Activated CD4-positive, CD25-positive, alpha-beta regulatory T cell (primary cell): Measurements from ENCODE around the gene ZNF112.
"Not testable (repeated sequence)": the region's sequence is repeated elsewhere in the genome, so short reads cannot be mapped to it uniquely, and the experiment has no call there.

Experiments
- DNase-seq, 4 experiments: peaks; one replicate each; lab custom pipeline; 2025; lab: John Stamatoyannopoulos, UW

ZNF112 gene

DNA sequence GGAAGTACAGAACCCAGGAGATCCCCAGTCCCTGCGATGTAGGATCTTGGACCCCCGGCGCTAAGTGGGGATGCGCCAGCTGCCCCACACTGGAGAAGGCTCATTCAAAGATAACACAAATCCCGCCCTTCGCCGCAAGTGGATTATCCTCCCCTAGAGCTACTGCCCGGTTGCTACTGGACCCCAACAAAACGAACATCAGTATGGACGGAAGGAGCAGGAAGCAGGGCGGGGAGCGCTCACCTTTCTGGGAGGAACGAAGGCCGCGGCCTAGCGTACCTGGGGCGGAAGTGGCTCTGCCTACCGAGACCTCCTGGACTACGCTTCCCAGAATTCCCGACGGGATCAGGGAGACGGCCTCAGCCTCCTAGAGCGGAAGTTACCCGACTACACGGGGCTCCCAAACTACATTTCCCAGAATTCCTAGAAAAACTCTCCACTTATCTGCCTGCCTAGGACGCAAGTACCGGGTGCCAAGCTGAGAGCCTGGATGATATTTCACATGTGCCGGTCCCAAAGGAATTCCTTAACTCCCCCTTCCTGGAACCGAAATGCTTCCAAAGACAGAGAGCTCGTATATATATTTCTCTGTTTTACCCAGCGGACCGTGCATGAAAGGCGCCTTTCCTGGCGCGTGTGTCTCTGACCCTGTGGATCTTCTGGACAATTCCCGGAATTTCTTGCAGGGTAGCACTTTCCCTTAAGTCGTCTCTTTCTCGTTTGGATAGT is at the start of gene ZNF112:
TSS of gene ZNF112 (minus strand) at position 298 of the 729 bp plus-strand sequence. CDS start 16,141 bp downstream, outside the sequence.
- DNase-seq = peak in 1 of 4 experiments; percentile 4

DNA sequence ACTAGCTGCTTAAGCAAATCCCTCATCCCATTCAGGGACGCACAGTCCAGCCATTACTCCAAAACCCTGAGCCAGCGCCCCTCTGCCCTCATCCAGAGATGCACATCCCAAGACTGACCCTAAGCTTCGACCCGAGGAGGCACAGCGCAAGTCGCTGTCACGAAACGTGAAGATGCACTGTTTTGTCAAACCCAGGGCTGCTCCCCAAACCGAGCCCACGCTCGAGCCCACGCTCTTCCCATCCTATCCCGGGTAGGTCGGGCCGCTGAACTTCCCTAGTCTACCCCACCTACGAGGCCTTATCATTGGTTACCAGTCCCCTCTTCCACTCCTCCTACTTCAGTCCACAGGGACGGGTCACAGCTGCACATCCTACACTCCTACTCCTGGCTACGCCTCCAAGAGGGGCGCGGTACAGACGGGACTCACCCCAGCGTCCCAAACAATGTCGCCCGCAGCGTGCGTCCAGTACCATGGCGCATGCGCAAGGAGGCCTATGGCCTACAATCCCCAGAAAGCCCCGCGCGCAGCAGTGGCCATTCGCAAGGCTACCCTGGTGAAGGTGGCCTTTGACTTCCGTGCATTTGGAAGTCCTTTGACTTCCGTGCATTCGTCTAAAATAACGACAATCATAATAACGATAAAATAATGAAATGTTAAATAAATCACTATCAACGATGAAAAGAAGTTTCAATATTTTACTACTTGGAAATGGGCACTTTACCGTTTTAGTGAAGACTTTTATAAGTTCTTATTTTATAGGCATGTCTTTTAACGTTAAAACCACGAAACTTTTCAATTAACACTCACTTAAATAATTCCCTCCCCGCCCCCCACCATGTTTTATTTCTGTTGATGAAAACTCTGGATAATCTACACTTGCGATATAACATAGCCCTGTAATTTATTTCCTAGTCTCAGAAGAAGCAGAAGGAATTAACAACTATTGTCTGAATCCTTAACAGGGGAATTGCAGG is 44.9 kb upstream of the ZNF112 start, which contains the start of gene ZNF285:
TSS of gene ZNF285 (minus strand) at position 470 of the 977 bp plus-strand sequence. CDS start 4,395 bp downstream, outside the sequence.
- no peak for DNase-seq

DNA sequence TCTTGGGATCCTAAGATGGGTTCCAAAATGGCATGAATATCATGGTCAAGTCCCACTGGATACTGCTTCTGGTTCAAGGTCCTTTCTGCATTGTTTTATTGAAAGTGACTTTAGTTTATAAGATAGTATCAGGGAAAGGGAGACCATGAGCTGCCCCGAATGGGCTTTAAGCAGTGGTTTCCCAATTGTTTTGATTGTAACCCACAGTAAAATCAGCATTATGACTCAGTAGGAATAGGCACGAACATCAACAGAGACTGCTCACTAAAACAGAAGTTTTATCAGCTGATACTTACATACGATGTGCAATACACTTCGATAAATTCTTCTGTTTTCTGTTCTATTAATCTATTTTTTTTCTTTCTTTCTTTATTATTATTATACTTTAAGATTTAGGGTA is 32.8 kb upstream of the ZNF112 start:
- not testable (repeated sequence) for DNase-seq

DNA sequence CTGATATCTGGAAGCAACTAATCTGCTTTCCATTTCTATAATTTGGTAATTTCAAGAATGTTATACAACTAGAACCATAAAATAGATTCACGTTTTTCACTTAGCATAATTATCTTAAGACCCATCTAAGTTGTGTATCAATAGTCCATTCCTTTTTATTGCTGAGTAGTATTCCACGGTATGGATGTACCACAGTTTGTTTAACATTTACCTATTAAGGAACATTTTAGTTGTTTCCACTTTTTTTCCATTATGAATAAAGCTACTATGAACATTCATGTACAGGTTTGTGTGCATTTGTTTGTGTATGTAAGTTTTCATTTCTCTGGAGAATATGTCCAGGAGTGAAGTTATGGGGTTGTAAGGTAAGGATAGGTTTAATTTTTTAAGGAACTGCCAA is 18.3 kb upstream of the ZNF112 start:
- DNase-seq = no peak

DNA sequence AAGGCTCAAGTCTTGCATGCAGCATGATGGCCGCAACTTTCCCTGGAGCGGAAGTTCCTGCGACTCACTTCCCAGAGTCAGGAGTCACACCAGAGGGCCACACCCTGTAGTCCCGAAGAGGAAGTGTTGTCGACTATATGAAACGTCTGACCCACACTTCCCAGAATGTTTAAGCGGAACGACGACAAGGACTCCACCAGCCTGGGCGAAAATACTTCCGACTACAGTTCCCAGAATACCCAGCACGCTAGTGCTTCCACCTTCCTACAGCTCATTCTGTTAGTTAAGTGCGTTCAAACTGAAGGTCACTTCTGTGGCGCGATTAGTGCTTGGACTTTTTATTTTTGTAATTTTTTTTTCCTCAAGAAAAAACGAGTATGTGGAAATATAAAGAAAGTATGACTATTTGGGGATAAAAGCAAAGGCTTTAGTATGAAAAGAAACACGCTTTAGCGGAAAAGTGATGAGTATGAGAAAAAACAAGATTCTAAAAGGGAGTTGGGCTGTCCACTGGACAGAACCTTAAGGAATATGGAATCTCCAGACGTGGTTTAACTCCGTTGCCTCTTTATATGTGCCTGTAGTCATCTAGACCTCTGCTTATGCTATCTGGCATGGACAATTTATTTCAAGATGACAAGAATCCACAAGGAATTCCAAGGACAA is 15.5 kb upstream of the ZNF112 start:
- DNase-seq = no peak

DNA sequence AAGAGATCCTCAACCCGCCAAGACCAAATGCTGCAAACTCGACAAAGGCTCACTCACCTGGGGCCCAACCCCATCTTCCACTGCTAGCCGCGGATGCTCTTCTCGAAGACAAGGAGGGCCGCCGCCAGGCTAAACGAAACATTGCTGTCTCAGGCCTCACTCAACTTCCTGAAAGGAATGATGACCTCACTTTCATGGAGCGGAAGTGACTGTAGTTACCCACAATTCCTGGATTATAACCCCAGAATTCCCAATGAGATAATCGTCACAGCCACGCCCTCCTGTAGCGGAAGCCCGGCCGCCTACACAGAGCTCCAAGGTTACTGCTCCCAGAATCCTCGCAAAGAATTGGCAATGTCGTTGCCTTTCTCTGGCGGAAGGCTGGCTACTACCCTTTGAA is 10.5 kb upstream of the ZNF112 start:
- no peak for DNase-seq

DNA sequence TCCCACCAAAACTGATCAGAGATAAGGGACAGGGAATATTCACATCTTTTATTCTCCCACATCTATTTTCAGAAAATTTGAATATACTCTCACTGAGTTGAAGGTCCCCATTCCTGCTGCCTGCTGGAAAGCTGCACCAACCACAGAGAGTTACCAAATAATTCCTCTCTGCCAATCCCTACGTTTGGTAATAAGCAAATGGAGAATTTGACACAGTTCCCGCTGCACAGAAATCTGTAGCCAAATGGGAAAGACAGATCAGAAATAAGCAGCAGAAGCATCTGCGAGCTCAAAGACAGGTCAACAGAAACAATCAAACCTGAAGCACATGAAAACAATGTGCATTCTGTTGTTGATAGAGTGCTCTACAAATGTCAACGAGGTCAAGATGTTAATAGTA is 9.9 kb downstream of the ZNF112 start:
- DNase-seq = no peak

DNA sequence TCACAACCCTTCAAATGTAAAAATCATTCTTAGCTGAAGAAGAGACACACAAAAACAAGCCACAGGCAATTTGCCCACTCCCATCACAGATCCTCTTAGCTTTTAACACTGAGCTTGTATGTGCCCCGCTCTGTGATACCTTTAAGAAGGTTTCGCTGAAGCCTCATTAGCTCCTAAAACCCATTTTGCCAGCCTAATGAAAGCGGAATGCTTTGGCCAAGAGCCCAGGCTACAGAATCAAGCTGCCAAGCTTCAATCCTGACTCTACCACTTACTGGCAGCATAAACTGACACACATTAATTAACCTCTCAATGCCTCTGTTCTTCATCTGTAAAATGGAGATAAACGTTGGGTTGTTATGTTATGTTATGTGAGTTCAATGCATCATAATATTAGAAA is 10.5 kb downstream of the ZNF112 start:
- DNase-seq = no peak

DNA sequence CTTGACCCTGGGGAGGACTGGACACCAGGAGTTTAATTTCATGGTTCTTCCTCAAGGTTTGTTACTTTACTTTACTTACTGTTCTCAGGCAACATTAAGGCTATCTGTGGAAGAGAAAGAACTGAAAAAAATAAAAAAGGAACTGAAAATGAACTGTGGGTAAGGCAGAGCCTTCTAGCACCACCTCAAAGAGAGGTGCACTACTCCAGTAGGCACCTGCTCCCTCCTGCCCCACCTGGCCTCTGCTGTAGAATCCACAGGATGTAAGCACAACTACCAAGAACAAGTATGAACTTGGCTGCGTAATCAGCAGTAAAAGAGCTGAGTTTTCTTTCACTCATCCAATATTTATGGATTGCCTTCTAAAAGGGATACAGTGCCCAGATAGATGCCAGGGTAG is 12.2 kb downstream of the ZNF112 start:
- no peak for DNase-seq

DNA sequence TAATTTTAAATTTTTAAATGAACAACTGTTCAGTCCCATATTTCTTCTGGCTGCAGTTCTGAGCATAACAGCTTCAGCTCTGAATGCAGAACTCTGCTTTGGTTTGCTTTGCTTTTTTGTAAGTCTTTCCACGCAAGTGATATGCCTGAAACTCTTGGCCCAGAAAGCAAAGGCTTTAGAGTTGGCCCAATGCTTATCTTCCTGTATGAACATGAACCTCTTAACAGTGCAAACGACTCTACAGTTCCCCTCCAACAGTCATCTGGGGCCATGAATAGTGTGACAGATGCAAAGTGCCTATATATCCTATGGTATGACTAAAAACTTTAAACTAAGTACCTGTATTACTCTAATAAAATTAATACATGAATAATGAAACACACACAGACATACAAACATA is 14.7 kb downstream of the ZNF112 start:
- no peak for DNase-seq

DNA sequence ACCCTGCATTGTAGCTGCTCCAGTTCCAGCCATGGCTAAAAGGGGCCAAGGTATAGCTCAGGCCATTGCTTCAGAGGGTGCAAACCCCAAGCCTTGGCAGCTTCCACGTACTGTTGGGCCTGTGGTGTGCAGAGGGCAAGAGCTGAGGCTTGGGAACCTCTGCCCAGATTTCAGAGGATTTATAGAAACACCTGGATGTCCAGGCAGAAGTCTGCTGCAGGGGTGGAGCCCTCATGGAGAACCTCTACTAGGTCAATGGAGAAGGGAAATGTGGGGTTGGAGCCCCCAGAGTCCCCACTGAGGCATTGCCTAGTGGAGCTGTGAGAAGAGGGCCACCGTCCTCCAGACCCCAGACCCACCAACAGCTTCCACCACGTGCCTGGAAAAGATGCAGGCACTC is 21.8 kb downstream of the ZNF112 start:
- DNase-seq = not testable (repeated sequence)

DNA sequence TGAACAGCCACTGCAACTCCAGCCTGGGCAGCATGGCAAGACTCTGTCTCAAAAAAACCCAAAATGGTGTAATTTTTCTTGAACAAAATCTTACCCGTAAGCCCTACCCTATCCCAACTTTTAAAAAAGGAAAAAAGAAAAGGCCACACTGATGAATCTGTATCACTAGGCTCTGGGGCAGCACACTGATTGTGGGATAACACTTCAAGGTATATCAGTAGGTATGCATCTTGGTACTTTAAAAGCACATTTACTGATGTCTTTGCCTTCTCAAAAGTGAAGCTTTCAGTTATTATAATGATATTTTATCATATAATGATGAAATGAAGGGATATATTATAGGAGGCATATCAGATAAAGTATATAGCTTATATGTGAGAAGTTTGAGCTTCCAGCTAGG is 24.3 kb downstream of the ZNF112 start:
- DNase-seq = no peak

DNA sequence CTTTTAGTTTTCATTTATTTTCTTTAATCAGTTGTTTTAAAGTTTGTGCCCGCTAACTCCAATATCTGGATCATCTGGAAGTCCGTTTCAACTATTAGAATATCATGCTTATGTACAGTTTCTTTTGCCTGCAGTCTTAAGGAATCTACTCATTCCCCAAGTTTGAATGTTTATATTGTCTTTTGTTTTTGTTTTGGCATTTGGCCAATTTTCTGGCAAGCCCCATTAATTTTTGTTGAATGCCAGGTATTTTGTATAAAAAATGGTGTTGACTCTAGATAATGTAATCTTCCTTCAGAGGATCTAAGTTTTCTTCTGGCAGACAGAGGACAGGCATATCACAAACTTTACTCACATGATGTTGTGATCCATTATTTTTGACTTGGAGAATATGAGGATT is 40.6 kb downstream of the ZNF112 start:
- DNase-seq = no peak

DNA sequence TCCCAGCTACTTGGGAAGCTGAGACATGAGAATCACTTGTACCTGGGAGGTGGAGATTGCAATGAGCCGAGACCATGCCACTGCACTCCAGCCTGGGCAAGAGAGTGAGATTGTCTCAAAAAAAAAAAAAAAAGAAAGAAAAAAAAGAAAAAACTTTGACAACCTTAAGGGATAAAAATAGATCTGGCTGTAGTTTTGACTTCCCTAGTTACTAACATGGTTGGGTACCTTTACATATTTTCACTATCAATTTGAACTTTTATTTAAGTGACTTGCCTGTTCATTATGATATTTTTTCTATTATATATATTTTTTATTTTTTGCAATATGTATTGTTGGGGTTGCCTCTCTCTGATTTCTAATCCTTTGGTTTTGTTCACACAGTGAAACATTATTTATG is 43.2 kb downstream of the ZNF112 start:
- no peak for DNase-seq

DNA sequence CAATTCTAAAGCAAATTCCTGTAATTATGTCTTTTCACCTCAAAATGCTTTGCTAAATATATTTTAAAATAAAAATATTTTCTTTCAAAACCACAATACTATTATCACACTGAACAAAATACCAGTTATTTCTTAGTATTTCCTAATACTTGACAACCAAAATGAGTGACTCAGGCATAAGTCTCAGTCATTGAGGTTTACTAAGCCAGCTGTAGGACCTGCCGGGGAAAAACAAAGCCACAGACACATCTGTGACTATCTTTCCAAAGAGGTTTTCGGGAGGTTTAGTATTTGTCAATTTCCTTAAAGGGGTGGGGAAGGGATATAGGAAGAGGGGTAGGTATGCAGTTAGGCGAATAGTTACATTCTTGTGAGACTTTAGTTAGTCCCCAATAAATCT is 48.5 kb downstream of the ZNF112 start:
- no peak for DNase-seq

DNA sequence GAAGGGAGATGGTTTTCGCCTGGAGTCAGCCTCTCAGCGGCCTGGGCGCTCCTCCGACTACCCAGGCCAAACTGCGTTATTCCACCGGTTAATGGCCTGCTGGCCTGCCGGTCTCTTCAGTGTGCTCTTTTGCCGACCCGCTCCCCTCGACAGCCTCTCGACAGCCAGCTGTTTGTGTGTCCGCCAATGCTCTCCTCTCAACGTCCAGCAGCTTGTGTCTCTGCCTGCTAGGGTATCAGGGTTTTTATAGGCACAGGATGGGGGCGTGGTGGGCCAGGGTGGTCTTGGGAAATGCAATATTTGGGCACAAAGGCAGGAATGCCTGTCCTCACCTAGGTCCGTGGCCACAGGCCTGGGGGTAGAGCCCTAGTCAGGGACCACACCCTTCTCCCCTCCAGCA is 50.2 kb downstream of the ZNF112 start:
- no peak for DNase-seq

DNA sequence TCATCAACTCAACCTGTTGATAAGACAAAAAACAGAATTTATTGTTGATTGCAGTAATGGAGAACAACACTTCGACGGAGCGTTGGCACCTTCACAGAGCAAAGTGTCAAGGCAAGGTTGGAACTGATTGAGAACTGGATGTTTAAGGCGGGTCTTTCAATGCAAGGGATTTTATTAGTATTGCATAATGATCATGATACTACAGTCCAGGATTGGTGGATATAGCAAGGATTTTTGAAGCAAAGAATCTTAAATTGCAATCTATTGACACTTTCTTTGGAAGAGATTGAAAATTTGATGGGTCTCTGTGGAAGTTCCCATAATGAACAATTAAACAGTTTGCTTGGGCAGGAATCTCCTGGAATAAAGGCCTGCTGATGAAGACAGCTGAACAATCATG is 51.0 kb downstream of the ZNF112 start:
- no peak for DNase-seq

DNA sequence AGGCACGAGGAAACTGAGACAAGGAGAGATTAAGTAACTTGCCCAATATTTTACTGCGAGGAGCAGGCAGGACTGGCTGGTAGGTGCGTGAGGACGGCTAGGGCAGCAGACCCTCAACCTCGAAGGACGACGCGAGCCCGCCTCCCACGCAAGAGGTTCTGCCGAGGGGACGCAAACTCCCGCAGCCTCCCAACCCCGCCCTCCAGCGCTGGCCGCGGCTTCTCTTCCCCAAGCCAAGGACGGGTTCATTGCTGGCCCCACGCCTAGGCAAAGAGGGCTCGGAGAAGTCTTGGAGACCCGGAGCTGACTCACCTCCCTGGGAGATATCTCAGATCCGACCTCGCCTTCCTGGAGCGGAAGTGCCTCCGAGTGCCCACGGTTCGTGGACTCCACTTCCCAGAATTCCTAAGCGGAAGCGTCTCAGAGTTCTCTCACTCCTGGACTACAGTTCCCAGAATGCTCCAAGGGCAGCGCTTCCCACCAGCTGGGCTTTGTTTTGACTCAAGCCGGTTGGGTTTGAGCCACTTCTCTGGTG is 51.8 kb downstream of the ZNF112 start, which contains the start of gene ZNF235:
TSS of gene ZNF235 (minus strand) at position 367 of the 535 bp plus-strand sequence. CDS start 1,621 bp downstream, outside the sequence.
- DNase-seq = peak; percentile 33 to 55 (median 42)

DNA sequence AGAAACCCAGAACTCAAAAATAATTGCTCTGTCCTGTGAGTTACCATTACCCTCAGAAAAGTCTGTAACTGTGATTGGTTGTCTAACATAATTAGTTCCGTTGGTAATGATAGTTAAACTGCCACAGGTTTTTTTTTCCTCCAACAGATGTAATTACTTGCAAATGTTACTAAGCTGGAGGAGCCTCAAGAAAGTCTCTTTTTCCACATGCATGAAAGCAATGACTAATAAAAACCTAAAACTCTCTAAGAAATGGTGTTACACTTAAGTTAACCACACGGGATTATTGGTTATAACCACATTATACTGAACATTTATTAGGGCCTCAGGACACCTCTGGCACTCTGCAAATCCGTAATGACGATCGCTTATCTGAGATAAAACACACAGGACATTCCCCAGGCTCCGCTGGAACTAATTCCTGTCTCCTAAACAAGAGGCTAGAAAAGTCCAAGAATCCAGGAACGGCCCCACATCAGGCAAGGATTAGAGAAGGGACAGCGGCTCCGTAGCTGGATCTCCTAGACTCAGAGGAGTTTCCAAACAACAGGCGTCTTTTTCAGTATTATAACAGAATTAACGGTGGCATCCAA is 52.4 kb downstream of the ZNF112 start:
- no peak for DNase-seq

DNA sequence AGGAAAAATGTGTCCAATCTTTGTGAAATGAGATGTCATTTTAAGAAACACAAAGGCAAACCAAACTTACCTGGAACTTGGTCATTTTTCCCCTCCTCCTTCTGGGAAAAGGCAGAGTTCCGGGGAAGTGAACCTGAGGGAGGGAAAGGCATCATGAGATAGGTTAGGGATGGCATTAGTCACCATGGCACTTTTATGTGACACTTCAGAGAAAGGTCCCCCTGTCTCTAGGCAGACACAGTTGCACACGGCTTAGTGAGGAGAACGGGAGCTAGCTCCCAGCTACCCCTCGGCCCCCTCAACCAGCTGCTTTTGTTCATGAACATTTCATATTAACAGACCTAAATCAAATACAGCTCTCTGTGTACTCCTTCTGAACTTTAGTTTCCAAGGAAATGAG is 53.2 kb downstream of the ZNF112 start:
- DNase-seq = no peak

DNA sequence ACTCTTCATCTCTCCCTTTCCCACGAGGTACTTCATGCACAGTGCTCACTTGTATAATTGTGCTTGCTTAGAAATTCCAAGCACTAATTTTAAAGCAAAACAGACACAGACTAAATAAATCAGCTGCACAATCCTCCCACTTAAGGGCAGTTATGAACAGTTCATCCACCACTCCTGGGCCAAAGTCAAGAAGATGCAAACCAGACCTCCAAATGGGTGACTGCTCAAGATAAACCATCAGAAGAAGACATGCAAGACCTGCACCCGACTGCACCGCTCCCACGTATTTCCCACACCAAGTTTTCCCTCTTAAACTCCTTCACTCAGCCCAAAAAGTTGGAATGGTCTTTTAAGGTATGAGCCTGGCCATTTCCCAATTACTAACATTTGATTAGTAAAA is 71.5 kb downstream of the ZNF112 start:
- no peak for DNase-seq

DNA sequence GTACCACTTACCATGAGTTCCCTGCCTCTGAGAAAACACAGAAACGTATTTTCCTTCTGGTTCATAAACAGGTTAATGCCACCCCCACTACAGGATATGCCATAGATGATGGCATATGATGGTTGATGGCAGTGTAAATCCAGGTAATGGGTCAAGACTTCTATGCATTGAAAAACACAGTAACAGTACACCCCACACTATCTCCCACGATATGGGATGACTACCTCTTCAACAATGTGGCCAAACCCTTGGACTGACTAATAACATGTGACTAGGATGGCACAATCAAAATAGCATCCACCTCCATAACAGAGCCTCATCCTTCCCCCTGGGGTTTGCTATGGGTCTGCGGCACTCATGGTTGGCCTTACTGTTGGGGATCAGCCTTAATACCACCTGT is 73.6 kb downstream of the ZNF112 start:
- DNase-seq = no peak
